HL-60/S4 (cell line): ENCODE measurements around the gene CFAP70.

Experiments used
- in situ Hi-C: fragments of 300-500 bp; cut with MboI; formaldehyde crosslinking; loops from 2 replicates; pipeline ENCODE4 v1.14.3; 2022; ENCODE audit warnings: low sequenced_read_pairs

CFAP70 gene

DNA sequence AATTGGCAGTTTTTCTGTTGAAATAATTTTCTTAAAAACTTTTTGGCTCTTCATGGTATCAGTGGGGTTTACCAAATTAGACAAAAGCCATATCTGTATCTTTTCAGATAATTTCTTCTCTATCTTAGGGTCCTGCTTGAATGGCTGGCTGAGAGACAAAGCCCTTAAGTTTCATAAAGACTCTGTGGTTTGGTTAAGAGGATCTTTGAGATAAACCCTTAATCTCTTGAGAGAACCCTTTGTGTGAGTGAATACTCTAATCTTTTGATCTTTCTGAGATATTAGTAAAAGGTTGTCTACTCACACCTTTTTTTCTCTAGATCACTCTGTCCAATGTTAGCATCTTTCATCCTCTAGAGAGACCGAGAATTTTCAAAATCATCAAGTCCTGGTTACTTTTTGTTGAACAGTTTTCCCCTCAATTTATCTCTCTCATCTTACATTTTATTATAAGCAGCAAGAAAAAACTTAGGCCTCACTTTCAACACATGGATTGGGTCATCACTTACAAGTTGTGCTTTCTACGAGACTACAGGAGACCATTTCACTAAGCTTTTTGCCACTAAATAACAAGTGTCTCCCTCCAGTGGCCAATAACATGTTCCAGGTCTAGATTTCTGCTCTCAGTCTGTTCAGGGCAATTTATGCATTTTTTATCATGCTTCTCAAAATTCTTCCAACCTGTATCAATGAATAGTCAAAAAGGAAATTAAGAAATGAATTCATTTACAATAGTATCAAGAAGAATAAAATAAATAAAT lies 140.1 kb downstream of the CFAP70 start:
- in situ Hi-C loops = no loop called here

DNA sequence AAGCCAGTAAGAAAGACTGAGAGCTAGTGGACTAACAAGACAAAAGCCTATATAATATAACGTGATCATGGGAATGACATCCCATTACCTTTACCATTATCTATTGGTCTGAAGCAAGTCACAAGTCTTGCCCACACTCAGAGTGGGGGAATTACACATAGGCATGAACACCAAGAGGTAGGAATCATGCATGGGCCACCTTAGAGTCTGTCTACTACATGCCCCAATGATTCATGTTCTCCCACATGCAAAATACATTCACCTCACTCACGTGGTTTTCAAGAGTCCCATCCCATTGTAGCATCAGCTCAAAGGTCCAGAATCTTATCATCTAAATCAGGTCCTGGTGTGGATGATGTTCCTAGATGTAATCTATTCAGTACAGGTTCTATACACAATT lies 141.0 kb downstream of the CFAP70 start:
- in situ Hi-C loops = no loop called here

DNA sequence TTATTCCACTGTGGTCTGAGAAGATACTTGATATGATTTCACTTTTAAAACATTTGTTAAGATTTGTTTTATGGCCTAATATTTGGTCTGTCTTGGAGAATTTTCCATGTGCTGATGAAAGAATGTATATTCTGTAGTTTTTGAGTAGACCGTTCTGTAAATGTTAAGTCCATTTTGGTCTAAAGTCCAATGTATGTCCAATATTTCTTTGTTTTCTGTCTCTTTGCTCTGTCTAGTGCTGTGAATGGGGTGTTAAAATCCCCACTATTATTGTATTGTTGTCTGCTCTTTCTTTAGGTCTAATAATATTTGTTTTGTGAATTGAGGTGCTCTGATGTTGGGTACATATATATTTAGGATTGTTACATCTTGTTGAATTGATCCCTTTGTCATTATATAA lies 142.9 kb downstream of the CFAP70 start:
- in situ Hi-C loops = no loop called here

DNA sequence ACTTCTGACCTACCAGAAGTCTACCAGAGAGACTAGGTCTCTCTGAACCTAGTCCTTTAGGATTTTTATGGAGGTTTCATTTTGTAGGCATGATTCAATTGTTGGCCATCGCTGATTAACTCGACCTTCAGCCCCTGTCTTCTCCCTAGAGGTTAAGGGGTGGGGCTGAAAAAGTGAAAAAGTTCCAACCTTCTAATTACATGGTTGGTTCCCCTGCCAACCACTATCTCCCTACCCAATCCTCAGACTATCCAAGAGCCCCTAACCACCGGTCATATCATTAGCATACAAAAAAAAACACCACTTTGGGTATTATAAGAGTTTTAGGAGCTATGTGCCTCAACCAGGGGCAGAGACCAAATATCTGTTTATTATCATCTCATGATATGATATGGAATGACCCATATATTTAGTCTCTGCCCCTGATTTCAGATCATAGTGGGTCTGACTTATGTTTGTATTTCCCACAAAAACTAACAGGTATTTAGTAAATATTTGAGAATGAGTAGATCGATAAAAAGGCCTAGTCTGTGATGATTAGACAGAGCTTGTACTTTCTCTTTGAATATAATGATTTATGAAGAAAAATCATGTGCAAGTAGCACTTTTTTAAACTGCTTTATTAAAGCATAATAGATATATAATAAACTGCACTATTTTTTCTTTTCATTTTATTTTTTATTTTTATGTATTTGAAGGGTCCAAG lies 147.4 kb downstream of the CFAP70 start:
- in situ Hi-C loops = no loop called here

DNA sequence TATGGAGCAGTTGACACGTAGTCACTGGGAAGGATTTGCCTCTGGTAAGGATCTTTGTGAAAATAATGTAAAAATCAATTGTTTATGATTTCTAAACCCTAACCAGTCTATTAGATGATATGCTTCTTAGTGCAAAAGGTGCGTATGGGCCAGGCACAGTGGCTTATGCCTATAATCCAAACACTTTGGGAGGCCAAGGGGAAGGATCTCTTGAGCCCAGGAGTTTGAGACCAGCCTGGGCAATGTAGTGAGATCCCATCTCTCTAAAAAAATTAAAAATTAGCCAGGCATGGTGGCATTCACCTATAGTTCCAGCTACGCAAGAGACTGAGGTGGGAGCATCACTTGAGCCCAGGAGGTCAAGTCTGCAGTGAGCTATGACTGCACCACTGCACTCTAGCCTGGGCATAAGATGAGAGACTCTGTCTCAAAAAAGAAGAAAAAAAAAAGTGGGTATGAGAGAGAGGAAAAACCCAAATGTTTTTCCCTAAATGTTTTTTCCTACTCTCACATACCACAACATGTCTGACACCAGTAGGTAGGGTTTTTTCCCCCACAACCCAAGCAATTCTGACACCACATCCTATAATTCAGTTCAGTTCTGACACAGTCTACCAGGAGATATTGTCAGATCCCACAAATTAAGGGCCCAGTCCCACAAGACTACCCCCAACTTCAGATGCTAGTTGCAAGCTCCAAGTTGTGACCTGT lies 148.1 kb downstream of the CFAP70 start:
- in situ Hi-C loops = no loop called here

DNA sequence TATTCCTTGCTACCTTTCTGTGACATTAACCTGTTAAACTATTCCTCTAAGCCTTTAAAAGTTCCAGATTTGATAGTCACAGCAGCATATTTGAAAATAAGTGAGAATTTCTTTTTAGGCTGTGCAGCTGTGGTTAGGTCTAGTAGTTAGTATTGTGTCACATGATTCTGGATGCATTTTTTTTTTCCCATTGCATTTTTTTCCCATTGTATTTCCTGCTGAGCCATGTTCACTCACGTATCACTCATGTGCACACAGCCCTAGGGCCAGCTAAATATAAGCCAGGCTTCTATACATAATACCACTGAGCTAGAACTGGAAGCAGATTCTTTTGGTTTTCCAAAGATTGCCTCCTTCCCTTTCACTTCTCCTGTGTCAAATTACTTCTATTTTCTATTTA lies 149.0 kb downstream of the CFAP70 start:
- in situ Hi-C loops = no loop called here

DNA sequence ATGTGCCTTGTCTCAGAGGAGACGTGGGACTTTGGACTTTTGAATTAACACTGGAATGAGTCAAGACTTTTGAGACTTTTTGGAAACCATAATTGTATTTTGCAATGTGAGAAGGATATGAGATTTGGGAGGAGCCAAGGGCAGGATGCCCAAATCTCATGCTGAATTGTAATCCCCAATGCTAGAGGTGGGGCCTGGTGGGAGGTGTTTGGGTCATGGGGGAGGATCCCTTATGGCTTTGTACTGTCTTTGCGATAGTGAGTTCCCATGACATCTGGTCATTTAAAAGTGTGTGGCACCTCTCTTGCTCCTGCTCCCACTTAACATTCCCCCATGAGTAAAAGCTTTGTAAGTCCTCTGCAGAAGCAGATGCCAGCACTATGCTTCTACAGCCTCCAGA lies 150.8 kb downstream of the CFAP70 start:
- in situ Hi-C loops = no loop called here

DNA sequence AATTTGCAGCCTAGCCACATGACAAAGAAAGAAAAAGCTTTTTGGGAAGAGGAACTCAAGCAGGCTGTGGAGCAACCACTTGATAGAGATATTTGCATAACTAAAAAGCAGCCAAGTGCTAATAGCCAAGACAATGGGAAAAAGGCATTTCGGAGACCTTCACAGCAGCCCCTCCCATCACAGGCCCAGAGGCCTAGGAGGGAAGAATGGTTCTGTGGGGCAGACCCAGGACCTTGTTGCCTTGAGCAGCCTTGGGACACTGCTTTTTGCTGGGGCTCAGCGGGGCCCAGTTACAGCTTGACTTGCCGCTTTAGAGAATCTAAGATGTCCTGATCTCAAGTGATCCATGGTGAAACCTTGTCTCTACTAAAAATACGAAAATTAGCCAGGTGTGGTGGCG lies 152.3 kb downstream of the CFAP70 start:
- in situ Hi-C loops = no loop called here

DNA sequence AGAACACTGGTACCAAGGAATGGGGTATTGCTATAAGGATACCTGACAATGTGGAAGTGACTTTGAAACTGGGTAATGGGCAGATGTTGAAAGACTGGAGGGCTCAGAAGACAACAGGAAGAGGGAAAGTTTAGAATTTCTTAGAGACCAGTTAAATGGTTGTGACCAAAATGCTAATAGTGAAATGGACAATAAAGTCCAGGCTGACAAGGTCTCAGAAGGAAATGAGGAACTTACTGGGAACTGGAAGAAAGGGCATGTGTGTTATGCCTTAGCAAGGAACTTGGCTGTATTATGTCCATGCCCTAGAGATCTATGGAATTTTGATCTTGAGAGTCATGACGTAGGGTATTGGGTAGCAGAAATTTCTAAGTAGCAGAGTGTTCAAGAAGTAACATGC lies 152.8 kb downstream of the CFAP70 start:
- in situ Hi-C loops = no loop called here

DNA sequence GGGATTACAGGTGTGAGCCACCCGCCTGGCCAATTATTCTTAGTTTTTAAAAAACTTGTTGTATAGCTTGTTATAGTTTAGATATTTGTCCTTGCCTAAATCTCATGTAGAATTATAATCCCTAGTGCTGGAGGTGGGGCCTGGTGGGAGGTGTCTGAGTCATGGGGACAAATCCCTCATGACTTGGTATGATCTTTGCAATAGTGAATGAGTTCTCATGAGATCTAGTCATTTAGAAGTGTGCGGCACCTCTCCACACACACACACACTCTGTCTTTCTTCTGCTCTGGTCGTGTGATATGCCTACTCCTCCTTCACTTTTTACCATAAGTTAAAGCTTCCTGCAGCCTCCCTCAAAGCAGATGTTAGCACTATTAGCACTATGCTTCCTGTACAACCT lies 153.6 kb downstream of the CFAP70 start:
- in situ Hi-C loops = no loop called here
